ENCODE results near the gene TTBK1.

Gene TTBK1

DNA sequence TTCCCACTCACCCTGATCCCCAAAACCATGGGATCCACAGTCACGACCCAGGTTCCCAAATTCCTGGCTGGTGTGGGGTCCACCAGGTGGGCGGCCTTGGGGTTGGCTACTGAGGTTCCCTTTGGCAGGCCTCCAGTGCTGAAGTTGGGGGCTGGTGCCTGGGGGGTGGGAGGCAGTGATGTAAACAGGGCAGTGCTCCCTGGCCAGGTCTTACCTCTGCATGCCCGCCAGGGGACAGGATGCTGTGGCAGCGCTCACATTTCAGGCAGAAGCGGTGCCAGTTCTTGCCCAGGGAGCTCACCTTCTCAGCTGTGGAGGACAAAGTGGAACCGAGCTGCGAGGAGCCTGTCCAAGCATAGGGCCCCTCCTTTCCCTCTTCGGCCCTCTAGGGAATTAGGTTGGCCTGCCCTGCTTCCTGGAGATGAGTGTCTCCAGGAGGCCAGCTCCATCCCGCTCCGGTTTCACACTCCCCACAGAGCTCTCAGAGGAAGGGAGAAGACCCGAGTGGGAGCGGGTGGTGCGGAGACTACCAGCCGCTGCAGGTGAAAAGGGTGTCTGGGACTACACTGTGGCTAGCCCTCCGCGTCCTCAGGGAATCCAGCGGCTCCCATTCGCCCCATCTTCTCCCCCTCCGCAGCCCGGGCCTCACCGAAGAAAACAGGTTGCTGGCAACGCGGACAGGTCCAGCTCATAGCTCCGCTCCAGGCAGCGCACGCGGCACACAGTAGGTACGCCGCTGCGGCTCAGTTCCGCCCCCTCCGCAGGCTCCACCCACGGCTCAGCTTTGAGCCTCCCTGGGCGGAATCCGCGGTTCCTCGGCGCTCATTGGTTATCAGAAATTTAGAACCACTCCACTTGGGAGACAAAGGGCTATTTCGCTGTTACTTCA is 65.1 kb downstream of the TTBK1 start, which contains the start of gene CRIP3:
Gene CRIP3, minus strand, starts transcription at position 726 of the 889 bp plus-strand sequence. Its CDS starts 34 bp downstream, at position 692.
- DNase-seq = peak; percentile 56

DNA sequence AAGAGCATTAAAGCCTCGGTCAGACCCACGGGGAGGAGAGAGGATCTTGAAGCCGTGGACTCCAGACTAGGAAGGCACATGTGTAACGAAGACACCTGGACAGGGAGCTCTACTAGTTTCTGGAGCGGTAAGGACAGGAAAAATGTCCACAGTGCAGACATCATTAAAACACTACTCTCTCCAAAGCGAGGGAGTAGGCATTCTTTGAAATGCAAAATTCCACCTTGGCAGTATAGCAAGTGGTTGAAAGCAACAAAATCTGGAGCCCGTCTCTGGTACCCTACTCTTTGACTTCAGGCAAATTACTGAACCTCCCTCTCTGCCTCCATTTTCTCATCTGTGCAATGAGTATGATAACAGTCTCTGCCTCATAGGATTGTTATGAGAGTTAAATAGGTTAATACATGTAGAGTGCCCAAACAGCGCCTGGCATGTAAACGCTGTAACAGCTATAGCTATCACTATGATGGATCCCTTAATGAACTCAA is 65.8 kb downstream of the TTBK1 start:
- no peak for DNase-seq

DNA sequence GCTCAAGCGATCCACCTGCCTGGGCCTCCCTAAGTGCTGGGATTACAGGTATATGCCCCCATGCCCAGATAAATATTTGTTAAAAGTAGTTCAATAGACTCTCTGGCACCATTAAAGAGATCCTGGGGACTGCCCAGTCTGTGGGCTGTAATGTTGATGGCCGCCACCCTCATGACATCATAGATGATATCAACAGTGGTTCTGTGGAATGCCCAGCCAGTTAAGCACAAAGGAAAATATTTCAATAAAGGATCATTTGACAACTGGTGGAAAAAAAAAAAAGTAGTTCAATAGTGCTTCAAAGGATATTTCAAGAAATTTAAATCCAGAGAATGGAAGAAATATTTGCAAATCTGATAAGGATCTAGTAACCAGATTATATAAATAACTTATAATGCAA is 66.9 kb downstream of the TTBK1 start:
- no peak for DNase-seq

GRCh38 chr6:43310624-43311023 is 67.3 kb downstream of the TTBK1 start:
- DNase-seq = no peak

GRCh38 chr6:43311666-43312065 is 68.4 kb downstream of the TTBK1 start:
- DNase-seq = no peak

DNA sequence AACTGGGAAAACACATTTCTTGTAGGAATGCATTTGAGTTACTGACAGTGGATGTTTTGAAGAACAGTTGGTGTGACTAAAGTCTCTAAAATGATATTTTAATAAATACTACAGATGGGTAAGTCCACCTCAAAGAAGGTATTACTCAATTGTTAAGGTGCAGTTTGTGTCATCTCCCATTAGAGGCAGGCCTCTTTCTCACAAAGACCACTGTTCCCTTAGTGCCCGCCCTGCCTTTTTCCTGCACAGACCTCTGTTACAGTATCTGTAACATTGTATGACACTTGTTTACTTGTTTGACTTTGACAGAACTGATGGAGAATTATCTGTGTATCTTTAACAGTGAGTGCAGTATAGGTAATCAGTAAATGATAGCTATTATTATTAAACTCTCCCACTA is 70.5 kb downstream of the TTBK1 start:
- DNase-seq = no peak

GRCh38 chr6:43318011-43318410 is 74.7 kb downstream of the TTBK1 start:
- DNase-seq = no peak

DNA sequence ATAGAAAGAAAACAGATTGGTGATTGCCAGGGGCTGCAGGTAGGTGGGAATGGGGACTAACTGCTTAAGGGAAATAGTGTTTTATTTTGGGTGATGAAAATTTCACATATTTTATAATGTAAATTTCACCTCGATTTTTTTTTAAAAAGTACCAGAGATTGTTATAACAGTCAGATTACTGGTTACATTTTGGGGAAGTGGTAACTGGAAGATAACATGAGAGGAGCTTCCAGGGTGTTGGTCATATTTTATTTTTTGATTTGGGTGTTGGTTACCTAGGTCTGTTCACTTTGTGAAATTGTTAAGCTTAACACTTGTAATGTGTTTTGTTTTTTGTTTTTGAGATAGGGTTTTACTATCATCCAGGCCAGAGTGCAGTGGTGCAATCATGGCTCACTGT is 82.6 kb downstream of the TTBK1 start:
- DNase-seq = no peak

- no peak for DNase-seq
Observed at GRCh38 chr6:43328528-43328927, 85.2 kb downstream of the TTBK1 start.

DNA sequence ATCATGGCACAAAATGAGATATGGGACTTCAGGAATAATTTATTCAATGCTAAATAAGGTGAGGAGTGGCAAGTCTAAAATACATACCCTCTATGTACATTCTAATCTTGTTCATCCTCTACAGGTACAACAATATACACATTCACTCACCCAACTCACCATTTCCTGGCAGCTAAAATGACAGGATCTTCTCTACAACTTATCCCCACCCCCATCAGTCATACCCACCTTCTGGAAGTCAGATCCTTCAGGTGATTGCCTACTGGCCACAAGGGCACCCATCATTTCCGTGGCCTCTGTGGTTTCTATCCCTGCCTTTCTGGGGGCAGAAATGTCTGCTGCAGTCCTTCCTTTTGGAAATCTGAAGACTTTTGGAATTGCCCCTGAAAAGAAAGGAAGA is 88.2 kb downstream of the TTBK1 start:
- no peak for DNase-seq

DNA sequence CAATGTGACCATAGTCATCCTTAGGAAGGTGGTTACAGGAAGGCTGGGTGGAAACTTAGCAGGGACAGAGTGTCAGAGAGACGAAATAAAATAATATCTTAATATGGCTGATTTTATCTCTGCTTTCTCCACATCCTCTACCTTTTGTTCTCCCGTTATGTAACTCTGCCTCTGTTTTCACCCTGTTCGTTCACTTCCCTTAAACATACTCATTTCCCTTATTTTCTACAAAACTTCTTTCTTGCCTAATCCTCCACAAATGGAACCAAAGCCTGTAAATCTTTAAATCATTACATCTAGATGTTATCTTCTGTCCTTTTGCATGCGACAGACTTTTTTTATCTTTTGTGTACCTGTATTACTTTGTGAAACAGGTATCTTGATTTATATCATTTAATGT is 88.6 kb downstream of the TTBK1 start:
- DNase-seq = no peak

DNA sequence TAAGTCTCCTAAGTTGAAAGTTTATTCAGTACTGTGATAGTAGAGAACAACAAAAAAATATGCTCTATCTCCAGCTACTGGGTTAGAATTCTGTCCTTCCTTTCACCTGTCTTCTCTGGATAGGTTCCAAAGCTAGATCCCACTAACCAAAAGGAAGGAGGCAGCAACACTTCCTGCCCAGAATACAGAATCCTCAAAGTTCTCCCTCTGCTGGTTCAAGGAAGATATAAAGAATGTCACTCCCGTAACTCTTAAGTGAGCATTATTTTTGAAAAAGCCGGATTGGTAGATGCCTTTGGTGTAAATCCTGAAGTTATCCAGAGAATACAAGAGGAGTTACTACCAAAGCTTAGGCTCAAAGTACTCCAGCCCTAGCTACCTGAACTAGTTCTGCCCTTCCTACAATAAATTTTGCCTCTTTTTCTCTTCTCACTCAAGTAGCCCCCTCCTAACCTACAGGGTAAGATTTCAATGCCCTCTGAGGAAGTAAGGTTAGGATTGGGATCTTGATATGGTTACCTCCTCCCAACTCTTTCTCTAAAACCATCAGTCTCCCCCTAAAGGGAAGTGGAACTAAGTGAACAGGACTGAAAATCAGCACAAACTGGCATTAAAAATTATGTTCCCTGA is 91.3 kb downstream of the TTBK1 start:
- DNase-seq = peak; percentile 19

DNA sequence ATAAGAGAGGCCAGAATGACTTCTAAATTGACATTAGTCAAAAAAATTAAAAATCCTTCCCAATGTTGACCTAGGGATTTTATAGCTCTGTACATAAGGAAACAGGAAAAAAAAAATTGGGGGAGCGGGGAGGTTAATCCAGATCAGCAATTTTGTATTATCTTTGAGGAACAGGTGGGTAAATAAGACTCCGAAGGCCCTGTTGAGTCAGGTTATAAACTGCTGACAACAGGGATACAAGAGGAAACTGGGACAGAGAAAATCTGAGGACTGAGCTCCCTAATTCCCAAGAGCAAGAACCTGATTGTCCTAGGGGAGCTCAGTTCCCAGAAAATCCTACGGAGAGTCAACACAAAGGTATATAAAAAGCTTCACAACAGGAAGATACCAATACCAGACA is 92.2 kb downstream of the TTBK1 start:
- DNase-seq = no peak

DNA sequence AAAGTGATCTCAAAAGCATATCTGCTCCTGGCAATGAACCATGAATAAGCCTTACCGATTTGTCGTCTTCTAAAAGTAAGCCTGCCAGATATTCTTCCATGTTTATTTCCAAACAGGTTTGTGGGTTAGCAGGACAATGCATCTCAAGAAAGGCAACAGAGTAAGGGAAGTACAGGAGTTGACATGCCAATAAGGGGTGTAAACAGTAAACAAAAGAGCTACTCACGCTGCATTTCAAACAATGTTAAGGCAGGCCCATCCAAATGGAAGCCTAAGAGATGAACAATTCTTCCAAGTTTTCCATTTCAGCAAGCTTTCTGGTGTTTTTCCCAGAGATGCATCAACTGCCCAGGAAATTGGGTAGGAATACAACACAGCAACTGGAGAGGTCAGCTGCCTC is 93.1 kb downstream of the TTBK1 start:
- no peak for DNase-seq

All from CD4-positive, alpha-beta T cell treated with Interleukin-10 for 1 hour (primary cell).